Mucosa of gallbladder (tissue), 1 donor: ENCODE measurements around the gene H6PD. TPM values are rescaled to one million over a fixed set of nuclear protein-coding genes. Genes with fewer than 3 reads are reported as not detected.

Source experiments
- DNase-seq: peaks from one replicate; pipeline ENCODE4 v3.0.0-alpha.2; 2020; ENCODE audit warnings: low spot score
- total RNA-seq: library from RNA; stranded (reverse); gene quantifications from one replicate; pipeline ENCODE4 v1.2.1, GENCODE V29; 2021
- donor health status: DM: no; HTN: no; CAD: no.

The H6PD gene
- total RNA-seq: 45.6 TPM

GRCh38 chr1:9234223-9235095, at the start of gene H6PD:
TSS of gene H6PD (plus strand) at chr1:9234774. CDS start at chr1:9244935, 10,161 bp downstream.
- peak; percentile 75 for DNase-seq

DNA sequence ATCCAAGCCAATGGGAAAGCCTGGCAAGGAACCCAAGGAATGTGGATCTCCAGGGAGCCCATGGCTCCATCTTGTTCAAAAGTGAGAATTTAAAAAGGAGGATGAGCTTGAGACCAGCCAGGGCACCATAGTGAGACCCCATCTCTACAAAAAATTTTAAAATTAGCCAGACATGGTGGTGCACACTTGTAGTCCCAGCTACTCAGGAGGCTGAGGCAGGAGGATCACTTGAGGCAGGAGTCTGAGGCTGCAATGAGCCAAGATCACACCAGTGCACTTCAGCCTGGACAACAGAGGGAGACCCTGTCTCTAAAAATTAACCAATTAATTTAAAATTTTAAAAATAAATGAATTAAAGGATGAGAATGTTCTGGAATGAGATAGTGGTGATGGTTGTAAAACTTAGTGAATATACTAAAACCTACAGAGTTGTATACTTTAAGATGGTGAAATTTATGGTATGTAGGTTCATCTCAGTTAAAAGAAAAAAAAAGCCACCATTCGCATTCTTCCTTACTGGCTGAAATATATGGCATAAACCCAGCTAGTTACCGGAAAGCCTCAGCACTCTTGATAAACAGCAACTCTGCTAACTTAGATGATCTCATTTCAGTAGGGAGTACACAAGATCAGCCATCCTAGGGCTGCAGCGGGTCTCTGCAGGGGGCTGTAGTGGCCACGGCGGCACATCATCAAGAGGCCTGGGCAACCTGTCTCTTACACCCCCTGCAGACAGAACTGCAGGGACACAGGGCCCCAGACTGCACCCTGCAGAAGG, 48.3 kb upstream of the H6PD start:
- no peak for DNase-seq

DNA sequence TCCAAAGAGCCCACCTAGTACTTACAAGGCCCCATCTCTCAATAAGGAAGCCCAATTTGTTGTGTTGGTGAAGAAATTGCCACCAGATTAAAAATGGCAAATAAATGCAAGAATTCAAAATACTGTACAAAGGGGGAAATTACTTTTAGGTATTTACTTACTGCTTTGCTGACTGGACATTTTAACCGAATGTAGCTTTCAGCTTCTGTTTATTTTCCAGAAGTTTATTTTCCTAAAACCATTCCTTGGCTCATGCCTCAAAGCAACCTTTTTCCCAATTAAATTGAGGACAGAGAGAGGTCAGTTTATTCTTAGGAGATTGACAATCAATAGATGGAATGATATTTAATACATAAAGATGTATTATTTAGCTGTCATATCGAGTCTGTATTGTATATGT, 47.6 kb upstream of the H6PD start:
- no peak for DNase-seq

GRCh38 chr1:9190234-9190633, 44.3 kb upstream of the H6PD start:
- no peak for DNase-seq

- DNase-seq: no peak
These were observed 43.3 kb upstream of the H6PD start for GRCh38 chr1:9191231-9191630.

DNA sequence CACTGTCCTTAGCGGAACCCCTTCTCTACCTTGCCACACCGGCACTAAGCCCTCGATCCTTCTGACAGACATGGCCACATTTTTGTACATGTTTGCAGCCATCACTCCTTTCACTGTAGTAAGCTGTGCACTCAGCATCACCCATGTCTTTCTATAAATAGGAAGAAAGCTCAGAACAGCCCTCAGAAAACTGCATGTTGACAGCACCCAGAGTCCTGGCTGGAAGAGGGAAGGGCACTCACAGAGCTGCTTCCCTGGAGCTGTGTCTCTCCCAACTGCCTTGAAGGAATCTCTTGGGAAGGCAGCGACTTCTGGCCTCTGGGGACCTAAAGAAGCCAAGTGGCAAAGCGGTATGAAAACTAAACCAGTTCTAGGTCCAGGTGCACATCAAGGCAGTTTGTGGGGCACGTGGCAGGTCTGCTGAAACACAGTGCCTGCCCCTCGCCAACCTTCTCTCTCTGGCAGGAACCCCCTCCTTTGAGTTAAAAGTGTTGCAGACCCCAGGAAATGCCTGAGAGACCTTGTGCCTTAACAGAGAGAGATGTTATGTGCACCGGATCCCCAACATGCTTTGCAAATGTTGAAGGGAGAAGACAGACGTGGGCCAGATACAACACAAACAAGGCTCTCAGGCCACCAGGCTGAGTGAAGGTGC, 41.9 kb upstream of the H6PD start:
- DNase-seq: no peak

DNA sequence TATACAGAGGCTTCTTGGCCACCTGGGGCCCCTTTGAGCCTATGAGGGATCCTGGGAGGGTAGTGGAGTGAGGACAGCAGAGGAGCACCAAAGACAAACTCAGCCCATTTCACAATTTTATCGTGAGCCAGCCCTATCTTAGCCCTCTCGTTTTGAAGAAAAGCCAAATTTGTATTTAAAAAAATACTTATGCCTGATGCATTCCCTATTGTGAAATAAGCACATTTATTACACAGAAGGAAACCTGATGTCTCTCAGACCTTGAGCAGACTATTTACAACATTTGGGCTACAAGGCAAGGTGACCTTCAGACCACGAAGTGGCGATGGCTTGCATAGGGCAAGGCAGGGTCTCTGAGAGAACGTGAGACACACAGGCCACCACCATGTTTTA, 41.3 kb upstream of the H6PD start:
- no peak for DNase-seq

GRCh38 chr1:9194024-9194423, 40.5 kb upstream of the H6PD start:
- no peak for DNase-seq

GRCh38 chr1:9195651-9196050, 38.9 kb upstream of the H6PD start:
- no peak for DNase-seq

DNA sequence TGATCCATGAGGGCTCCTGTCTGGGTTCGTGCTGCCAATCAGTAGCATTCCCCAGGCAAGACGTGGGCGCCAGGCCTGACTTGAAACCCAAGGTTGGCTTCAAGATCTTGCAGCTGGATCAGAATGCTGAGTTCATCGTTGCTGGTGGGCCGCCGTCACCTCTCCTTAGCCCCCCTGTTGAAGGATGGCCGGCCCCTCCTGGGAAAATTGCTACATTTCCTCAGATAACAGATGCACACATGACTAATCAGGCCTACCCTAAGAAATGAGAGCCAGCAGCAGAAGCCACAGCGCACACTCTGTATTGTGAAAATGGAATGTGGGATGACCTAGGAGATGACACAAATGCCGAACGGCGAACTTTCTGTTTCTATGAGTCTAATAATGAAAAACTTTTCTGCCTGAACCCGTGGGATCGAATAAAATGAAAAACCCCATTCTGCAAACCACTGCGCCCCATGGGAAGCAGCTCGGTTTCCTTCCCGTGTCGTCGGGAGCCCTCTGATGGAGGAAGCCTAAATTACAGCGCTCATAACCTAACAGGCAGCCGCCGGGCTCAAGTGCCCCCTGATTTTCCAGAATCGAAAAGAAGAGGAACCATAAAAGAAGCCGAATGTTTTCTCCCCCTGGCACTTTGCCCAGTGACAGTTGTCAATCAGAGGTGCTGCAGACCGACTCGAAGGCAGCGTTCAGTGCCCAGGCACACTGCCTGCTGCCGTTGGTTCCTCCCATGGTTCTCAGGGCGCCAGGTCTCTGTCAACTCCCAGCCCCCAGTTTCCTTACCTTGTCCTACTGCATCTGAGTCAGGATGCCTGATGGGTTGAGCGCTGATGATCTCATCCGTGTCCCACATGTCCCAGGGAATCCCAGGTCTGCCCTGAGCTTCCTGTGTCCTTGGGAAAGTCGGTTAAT, 38.2 kb upstream of the H6PD start:
- DNase-seq: peak; percentile 79

DNA sequence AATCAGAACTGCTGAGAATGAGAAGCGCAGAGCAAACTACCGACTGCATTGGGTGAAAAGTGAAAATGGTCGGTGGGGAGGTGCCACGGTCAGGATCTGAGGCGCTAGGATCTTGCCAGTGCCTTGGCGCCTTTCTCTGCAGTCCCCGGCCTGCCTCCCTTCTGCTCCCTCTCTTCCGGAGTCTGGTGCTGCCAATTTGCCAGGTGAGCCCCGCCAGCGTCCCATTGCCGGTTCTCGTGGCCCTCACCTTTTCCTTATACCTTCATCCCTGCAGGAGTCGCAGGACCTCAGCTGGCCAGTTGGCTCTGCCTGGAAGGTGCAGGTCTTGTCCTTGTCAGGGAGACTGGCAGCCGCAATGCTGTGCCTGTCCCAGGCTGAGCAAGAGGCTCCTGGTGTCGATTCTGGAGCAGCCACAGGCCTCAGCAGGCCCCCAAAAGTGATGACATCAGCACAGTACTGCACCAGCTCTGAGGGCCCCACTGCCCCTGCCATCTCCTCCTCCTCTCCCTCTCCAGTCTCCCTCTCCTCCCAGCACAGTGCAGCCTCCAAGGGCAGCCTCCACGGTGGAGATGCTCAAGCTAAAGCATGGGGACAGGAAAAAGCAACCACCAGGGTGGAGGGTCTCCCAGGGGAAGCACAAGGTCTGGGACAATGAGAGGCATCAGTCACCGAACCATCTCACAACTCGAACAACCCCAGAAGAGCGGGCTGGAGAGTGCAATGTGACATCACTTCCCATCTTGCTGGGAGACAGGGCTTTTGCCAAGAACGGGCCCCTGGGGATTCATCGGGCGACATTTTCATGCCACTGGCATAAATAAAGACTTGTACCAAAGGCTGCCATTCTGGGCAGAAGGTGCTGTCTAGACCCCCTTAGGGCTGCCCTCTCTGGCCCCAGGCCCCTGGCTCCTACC, 37.1 kb upstream of the H6PD start:
- DNase-seq: no peak

- no peak for DNase-seq
These were observed 35.8 kb upstream of the H6PD start for GRCh38 chr1:9198538-9199361.

DNA sequence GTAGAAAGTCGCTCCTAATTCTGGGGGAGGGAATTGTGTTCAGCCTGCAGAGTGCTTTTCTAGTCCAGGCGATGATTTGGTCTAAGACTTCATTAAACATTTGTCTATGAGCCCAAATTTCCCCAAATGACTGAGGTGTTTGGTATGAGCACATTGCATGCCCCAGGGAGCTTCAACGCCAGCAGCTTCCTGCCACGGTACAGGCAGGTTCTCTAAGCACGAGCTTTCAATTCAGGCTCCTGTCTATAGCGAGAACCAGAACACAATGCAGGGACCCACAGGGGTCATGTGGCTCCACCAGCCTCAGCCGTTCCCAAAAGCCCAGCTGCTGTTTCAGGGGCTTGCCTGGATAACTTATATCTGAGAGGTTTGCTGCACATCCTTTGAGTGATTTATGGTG, 34.1 kb upstream of the H6PD start:
- DNase-seq: no peak

DNA sequence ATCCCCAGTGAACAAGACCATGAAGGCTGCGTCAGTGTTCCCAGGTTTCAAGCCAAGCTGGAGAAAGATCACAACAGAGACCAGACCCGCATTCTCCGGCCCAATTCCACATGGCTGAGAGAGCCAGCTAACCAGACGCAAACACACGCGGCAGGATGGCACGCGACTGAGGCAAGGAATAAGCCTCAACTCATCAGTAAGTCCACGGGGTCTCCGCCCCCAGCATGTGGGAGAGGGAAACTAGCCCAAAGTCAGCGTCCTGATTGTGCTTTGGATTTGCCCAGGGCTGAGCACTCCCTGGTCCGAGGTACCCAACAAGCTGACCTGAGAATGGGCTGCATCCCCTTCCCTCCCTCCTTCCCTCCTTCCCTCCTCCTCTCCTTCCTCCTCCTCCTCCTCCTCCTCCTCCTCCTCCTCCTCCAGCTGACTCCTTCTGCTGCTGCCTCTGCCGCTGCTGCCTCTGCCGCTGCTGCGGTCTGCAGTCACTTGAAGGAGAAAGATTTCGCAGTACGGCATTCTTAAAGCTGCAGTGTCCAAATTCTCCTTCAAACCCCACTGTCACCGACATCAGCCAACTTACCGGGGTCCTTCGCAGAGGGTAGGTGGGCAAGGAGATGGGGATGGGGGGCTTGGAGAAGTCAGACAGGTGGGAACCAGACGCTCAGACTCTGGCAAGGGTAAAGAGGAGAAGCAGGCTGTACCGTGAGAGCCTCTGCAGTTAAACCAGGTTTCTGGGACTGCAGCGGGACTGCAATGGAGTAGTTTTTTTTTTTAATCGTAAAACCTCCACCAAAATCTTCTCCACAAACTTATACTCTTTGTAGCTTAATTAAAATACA, 33.0 kb upstream of the H6PD start:
- DNase-seq: peak; percentile 66

GRCh38 chr1:9202240-9202870, 32.2 kb upstream of the H6PD start:
- DNase-seq: no peak

GRCh38 chr1:9203511-9203982, 31.0 kb upstream of the H6PD start:
- DNase-seq: no peak

DNA sequence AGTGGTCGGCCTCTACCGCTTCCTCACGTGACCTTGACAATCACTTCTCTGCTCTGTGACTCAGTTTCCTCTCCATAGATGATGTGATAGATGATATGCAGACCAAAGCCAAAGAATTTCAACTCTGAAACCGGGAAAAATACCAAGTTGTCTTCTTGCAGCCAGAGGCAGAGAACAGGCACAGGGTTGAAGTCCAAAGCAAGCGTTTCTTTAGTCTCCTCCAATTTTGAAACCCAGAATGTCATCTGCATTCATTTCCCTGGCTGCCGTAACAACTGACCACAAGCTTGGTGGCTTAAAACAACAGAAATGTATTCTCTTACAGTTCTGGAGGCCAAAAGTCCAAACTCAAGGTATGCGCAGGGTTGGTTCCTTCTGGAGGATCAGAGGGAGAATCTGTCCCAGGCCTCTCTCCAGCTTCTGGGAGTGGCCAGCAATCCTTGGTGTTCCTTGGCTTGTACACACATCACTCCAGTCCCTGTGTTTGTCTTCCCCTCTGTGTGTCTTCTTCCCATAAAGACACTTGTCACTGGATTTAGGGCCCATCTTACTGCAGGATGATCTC, 30.3 kb upstream of the H6PD start:
- no peak for DNase-seq

GRCh38 chr1:9207086-9207485, 27.5 kb upstream of the H6PD start:
- DNase-seq: no peak
